Measurements from ENCODE around the gene STAB1.

DNA sequence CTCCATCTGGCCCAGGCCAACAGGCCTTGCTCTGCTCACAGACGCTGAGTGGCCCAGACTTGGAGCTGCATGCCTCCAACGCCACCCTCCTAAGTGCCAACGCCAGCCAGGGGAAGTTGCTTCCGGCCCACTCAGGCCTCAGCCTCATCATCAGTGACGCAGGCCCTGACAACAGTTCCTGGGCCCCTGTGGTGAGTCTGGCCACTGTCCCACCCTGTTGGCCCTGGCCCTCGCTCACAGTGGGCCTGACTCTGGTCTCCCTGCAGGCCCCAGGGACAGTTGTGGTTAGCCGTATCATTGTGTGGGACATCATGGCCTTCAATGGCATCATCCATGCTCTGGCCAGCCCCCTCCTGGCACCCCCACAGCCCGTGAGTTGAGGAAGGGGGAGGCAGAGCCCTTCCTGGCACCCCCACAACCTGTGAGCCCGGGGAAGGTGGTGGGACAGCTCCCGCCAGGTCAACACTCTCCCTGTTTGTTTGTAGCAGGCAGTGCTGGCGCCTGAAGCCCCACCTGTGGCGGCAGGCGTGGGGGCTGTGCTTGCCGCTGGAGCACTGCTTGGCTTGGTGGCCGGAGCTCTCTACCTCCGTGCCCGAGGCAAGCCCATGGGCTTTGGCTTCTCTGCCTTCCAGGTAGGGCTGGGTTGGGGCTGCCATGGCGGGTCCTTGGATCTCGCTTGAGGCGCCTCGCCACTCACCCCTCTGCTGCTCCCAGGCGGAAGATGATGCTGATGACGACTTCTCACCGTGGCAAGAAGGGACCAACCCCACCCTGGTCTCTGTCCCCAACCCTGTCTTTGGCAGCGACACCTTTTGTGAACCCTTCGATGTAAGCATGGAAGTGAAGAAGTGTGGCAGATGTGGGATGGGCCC, 28.5 kb downstream of the STAB1 start:
- TF ChIP-seq CTCF (optimal IDR thresholded peaks at IDR 0.05 in 1 of 3, IDR thresholded peaks at IDR 0.05 in 1 of 3, conservative IDR thresholded peaks at IDR 0.05 in 1 of 3; ENCODE audit: extremely low read depth in 1 of 3, insufficient read depth in 2 of 3, low read length in 3 of 3) (no peak), EZH2 (IDR thresholded peaks at IDR 0.05; ENCODE audit: low read length) (no peak)
